Activated CD8-positive, alpha-beta memory T cell treated with anti-CD3 and anti-CD28 coated beads for 24 hours (primary cell): Measurements from ENCODE around the gene CCRL2.
"Not testable (repeated sequence)": the region's sequence is repeated elsewhere in the genome, so short reads cannot be mapped to it uniquely, and the experiment has no call there.

ENCODE experiments used
- DNase-seq: peaks from one replicate; pipeline ENCODE4 v3.0.0-alpha.2; 2020

The CCRL2 gene

DNA sequence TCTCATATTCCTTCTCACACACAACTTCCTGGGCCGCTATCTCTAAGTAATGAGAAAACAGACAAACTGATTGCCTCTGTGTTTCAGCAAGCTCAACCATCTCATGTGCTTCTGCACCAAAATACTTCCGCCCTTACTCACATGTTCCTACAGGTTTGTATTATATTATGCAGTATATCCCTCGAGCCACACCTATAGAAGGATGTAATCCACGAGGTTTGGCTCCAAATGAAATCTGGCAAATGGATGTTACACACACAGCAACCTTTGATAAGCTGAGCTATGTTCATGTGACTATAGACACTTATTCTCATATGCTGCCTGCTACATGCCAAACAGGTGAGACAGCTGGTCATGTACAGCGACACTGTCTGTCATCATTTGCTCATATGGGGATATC, 22.6 kb downstream of the CCRL2 start:
- DNase-seq, result no peak

DNA sequence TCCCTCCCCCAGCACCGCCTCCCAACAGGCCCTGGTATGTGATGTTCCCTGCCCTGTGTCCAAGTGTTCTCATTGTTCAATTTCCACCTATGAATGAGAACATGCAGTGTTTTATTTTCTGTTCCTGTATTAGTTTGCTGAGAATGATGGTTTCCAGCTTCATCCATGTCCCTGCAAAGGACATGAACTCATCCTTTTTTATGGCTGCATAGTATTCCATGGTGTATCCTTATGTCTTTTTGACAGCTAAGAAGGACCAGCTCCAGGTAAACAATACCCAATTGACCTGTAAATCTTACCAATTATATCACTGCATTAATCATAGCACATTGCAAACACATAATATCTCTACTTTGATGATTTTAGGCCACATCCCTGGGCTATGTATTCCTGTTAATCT, 23.8 kb downstream of the CCRL2 start:
- DNase-seq, result not testable (repeated sequence)

DNA sequence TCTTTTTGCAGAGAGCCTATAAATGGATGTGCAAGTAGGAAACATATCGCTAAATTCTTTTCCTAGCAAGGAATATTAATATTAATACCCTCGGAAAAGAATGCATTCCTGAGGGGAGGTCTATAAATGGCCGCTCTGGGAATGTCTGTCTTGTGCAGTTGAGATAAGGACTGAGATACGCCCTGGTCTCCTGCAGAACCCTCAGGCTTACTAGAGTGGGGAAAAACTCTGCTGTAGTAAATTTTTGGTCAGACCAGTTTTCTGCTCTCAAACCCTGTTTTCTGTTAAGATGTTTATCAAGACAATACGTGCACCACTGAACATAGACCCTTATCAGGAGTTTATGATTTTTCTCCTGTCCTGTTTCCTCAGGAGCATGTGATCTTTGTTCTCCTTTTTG, 24.8 kb downstream of the CCRL2 start:
- not testable (repeated sequence) for DNase-seq

DNA sequence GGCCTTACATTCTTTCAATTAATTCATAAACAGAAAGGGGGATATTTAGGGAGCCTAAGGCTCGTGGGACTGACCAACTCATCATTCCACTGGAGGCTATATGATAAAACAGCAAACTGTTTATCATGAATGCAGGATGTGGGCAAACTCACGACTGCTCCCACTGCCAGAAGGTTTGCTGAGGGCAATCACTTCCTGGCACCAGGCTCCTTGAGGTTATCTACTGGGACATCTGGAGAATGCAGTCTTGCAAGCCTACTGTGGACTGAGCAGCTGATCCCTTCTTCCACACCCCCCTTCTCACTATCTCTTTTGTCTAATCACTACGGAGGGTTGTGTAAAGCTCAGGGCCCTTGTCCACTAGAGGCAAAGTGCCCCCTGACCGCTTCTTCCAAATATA, 26.1 kb downstream of the CCRL2 start:
- not testable (repeated sequence) for DNase-seq

DNA sequence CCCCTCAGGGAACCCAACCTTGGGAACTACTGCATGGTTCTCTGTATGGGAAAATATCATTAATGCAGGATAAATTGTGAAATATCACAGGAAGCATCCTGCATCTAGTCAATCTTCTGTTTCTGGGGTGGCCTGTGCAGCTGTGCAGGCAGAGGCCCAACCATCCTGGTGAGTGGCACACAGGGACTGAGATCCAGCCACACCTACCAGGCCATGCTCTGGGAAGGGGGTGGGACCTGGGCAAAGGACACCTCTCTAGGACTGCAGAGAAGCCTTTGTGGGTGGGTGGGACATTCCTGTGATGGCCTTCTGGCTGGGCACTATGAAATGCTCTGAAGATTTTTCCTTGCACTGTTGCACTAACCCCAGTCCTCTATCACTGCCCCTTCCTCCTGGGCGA, 26.8 kb downstream of the CCRL2 start:
- no peak for DNase-seq

DNA sequence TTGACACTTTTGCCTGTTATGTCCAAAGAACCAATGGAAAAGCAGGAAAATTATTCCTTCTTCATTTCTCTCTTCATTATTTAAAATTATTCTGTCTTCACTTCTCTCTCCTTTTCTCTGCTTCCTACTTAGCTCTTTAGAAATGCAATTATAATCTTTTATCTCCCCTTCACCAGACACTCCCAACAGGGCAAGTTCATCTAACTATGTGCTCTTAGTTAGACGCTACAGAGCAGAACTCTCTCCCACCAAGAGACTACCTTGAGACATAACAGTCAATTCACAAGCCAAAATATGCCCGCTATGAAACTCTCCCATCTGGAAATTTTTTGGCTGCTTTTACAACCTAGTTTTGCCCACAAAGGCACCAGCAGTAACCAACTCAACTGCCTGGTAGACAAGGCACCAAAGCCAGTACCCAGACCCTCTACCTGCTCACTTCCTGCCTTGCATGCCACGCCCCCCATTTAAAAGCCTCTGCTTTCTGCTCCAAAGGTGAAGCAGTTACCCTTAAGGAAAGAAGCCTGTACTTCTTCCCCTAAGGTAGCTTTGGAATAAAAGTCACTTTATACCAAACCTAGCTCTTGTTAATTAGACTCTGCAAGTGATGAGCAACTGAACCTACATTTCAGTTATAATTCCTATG, 28.1 kb downstream of the CCRL2 start:
- no peak for DNase-seq

DNA sequence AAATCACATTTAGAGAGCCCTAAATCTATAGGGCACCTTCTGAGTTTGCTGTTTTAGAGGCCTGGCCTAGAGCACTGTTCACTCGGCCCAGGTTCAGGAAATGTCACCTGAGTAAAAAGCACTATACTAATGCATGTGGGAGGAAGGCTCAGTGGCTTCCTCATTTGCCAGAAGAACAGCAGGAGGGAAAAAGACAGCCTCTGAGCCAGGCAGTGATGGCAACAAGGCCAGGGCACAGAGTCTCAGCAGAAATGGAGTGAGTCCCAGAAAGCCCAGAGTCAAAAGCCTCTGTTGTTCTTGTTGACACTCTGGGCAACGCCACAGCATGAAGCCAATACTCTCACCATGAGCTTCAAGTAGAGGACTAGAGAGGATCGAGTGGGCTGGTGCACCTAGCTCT, 31.8 kb downstream of the CCRL2 start:
- DNase-seq, result no peak

DNA sequence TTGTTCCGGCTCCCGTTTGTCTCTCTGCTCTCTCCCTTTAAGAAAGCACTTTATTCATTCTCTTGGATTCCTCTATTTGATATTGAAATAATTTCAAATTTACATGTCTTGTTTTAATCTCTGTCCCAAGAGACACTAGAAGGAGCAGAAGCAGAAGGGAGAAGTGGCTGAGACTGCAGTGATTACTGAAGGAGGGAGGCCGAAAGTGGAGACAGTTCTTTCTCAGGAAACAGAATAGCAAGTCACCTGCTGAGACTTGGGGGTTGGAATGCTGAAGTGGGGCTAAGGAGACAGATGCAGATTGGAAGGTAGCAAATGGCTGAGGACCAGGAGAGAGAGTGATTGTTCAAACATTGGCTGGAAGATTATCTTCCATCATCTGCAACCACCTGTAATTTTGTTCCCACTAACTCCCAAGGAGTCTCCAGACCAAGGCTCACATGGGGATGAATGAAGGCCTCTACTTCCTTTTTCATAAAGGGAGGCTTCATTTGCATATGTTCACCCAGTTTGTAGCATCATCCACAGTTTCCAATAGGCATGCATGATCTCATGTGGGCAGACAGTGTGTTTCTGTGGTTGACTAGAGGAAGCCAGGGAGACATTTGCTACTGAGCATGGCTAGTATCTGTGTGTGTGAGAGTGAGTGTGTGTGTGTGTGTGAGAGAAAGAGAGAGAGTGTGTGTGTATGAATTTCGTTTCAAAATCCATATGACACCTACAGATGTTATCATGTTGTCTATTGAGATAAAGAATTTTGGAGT, 33.7 kb downstream of the CCRL2 start:
- no peak for DNase-seq

DNA sequence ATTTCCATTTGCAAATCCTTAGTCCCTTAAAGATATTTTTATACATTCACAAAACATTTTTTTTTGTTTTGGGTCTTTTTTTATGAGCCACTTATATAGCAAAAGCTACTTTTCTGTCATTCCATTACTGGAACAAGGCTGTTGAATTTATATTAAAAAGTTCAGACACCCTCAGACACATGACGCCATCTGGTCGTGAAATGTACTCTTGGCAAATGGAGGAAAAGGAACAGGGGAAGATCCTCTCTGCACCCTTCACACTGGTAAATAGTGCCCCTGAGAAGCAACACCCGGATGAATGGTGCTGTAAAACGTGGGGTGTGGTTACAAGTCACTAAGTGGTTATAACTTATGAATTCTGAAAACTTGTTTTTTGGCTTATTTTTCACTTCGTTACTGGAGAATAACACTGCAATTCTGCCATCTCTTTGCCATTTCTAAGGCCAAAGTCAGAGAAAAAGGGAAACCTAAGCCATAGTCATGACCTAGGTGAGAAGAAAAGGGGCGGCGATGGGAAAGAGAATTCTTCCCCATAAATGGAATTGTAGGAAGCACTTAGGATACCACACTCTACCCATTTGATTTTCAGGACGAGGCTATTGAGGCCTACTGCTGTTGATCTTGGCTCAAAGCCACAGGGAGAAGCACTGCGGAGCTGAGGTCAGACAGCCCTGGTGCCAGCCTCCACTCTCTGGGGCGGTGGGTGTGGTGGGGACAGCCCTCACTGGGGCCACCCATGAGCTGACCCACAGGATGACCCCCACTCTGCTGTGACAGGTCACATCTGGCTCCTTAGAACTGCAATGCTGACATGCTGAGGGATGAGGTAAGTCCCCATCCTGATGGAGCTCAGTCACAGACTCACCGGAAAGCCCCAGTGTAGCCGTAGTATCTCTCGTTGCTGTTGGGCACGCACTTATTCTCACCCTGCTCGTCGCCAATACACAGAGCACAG, 35.8 kb downstream of the CCRL2 start:
- DNase-seq, result peak; percentile 71

DNA sequence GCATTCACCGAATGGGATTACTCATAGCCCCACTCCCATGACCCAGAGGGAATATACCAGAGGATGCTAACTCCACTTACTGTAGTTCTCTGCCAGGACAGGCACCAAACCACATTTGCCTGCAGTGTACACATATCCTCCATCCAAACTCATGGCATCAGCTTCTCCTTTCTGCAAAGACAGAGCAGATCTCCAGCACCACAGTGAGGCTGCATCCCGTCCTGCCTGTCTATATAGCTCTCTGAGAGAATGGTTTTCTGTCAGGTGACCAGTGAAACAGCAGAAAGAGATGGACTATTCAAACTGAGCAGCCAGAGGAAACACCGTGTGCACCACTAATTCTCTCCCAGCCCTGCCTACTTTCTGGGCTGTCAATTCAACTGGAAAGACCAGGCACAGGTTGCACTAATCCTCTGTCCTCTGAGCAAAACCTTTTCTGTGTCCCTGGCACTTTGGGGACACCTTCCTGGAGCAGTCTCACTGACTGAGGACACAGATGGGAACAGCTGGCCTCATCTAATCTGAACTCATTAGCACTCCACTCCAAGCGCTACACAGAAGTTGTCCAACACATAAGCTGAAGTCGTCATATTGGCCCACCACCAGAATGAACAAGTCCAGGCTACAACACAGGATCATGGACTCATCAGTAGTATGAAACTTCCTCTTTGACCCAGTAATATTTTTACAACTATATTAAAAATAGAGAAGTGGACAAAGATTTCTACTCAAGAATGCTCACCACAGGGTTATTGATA, 40.3 kb downstream of the CCRL2 start:
- no peak for DNase-seq

DNA sequence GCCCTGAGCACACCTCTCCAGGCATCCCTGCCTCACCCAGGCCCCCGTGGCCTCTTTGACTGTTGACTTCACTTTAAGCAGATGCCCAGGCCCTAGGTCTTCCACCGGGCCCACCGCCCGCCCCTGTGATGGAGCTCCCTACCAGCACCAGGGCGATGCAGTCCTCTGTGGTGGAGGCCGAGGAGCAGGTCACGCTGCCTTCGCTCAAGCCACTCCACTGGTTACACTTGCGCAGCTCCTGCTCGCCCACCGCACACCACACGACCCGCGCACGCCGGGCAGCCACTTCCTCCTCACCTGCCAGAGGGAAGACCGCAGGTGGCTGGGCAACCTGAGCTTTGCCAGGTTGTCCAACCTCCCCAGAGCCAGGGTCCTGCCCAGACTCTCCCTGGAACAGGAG, 41.7 kb downstream of the CCRL2 start:
- DNase-seq, result no peak

DNA sequence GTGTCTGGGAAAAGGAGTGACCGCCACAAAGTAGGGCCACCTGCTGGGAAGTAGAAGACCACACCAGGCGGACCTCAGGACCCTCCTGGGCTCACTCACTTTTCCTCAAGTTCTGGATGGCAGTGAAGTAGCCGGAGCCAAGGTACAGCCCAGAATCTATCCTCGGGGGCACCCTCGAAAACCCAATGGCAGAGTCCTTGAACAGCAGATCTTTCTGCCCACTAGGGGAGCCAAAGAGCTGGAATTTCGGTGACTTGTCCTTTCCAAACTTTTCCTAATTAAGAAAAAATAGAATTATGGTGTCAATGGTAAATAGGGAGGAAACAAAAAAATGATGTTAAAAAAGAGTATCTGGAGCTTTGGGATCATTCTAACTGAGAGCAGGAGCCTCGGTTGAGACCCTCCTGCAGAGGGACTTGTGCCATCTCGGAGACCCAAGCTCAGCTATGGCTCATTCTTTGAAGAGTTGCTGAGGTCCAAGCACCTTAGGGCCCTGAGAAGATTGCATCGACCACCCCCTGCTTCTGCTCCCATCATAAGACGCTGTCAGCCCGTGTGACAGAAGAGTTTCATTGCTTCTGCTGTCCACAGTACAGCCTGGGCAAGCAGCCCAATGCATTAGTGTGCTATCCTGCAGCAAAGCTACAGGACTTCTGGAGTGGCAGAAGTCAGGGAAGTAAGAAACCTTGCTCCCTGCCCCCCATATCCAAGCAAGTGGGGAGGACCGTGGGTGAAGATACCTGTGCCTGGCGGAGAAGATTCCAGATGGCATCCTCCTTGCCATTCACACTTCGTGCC, 42.9 kb downstream of the CCRL2 start:
- no peak for DNase-seq

DNA sequence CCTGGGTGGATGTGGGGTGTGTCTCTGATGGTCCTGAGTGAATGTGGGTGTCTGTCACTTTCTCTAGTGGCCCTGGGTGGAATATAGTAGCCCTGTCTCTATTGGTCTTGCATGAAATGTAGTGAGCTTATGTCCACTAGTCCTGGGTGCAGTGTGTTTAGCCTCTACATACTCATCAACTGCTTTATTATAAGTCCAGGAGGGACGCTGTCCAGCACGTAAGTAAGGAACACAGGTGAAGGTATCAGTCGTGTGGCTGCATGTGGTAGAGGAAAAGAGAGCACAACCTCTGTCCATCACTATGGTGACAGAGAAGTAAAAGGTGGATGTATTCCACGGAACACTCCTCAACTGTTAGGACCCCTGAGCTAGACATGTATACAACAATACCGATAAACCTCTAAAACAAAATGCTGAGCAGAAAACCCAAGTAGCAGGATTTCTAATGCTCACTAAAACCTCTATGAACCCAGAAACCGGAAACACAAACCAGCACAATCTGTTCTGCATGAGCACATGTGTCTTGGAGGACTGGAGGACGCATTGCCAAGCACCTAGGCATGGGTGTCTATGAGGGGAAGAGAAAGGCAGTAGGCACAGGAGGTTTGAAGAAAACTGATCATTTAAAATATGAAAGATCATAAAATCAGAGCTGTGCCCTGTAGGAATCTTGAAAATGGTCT, 46.6 kb downstream of the CCRL2 start:
- DNase-seq, result no peak

DNA sequence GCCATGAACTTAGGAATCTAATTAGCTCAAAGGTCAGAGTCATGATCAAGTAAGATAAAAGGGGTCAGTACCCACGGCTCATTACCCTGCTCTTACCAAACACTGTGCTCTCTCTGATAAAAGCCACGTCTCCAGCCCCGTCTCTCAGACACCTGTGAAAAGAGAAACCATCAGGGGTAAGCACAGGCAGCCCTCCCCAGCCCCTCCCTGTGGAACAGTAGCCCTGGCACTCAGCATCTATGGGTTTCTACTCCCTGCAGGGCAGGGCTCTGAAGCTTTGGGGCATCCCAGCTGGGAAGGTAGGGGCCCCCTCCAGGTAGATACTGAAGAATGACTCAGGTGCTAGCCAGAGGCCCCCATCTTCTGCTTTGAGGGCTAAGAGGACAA, 47.1 kb downstream of the CCRL2 start:
- DNase-seq, result no peak

DNA sequence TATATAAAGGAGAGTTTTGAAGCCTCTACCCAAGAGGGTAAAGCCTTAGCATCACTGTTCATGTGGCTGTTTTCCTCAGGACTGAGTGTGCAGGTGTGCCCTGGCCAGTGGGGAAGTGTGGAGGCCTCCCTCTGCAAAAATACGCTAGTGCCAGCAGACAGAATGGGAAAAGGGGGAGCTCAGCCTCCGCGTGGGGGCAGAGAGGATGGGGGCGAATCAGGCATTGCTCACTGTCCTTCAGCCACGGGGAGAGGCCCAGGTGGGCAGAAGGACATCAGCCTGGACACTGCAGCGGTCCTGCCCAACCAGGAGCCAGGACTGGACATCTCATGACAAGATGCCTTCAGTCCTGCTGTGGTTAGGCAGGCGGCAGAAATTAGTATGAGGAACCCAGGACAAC, 47.5 kb downstream of the CCRL2 start:
- DNase-seq, result no peak

DNA sequence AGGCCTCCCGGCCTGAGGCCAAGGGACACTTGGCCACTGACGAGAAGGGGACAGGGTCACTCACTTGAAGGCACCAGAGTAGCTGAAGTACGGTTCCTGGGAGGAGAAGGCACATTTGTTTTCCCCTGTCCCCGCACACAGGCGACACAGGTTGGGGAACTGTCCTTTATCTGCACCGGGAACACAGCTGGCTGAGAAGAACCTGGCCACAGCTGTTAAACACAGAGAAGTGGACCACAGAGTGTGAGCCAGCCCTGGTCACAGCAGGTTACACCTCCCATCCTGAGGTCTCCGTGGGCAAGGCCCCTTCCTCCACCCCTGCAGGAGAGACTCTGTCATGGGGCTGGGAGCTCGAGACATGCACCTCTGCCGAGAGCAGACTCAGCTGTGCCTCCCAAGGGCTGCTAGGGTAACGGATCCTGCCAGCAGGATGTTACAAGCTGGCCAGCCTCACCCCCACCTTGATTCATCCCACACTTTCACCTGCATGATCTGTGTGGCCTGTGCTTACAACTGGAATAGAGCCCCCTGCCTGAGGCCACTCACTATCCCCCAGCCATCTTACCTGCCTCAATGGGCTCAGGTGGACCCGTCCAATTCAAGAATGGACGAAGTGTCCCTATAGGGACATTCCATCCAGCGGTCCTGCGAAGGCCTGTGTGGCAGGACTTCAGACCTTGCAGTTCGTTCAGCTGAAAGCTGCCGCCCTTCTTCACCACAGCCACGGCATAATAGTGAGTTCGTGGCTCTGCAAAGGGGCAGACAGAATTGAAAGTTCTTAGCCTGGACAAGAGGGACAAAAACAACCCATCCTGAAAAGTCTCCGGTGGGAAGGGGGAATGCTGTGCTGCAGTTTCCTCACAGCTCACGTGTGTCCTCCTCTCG, 48.4 kb downstream of the CCRL2 start:
- no peak for DNase-seq

DNA sequence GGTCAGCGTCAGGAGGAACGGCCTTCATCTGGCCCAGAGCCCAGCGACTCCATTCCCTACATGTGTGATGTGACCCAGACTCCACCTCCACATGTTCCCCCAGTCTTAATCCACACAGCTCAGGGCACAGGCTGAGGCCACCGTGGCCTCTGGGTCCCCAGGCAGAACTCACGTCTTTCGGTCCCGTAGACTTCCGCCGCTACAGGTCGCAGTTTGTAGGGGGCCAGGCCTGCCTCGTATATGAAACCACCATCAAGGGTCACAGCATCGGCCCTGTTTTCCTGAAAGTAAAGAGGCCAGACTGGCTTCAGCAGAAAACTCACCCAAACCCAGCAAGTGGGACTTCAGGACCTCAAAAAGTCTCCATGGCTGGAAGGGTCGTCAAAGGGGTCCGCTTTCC, 49.1 kb downstream of the CCRL2 start:
- DNase-seq, result peak; percentile 40
